HG03378 (cell line): ENCODE data around the gene HLA-B.

Source experiments
- ATAC-seq: cut with Tn5 transposase; IDR thresholded peaks from one replicate; pipeline ENCODE4 v1.9.1; 2021; ENCODE audit warnings: mild to moderate bottlenecking, moderate library complexity; ENCODE audit not compliant: unreplicated experiment

Gene HLA-B

GRCh38 chr6:31353384-31353945 lies 3.5 kb downstream of the HLA-B start:
- ATAC-seq: no peak

- no peak for ATAC-seq
Measured at GRCh38 chr6:31352683-31353383, 4.1 kb downstream of the HLA-B start.

GRCh38 chr6:31352310-31352682 lies 4.7 kb downstream of the HLA-B start:
- ATAC-seq: no peak

- ATAC-seq: no peak
Measured at GRCh38 chr6:31351401-31352309, 5.3 kb downstream of the HLA-B start.

- ATAC-seq: no peak
Measured at GRCh38 chr6:31351033-31351380, 6.0 kb downstream of the HLA-B start.

- ATAC-seq: no peak
Measured at GRCh38 chr6:31350196-31351032, 6.6 kb downstream of the HLA-B start.

GRCh38 chr6:31349301-31349700 lies 7.7 kb downstream of the HLA-B start:
- no peak for ATAC-seq

- no peak for ATAC-seq
Measured at GRCh38 chr6:31345026-31345730, 11.8 kb downstream of the HLA-B start.

- no peak for ATAC-seq
Measured at GRCh38 chr6:31340228-31340627, 16.8 kb downstream of the HLA-B start.

GRCh38 chr6:31339210-31339609 lies 17.8 kb downstream of the HLA-B start:
- ATAC-seq: no peak

GRCh38 chr6:31336896-31337496 lies 20.0 kb downstream of the HLA-B start:
- ATAC-seq: no peak

- no peak for ATAC-seq
Measured at GRCh38 chr6:31332637-31333602, 24.1 kb downstream of the HLA-B start.

GRCh38 chr6:31328355-31328960 lies 28.5 kb downstream of the HLA-B start:
- no peak for ATAC-seq

GRCh38 chr6:31321820-31322219 lies 35.2 kb downstream of the HLA-B start:
- no peak for ATAC-seq

GRCh38 chr6:31321005-31321707 lies 35.8 kb downstream of the HLA-B start:
- no peak for ATAC-seq

- ATAC-seq: no peak
Measured at GRCh38 chr6:31317036-31317435, 39.9 kb downstream of the HLA-B start.

GRCh38 chr6:31309641-31310040 lies 47.3 kb downstream of the HLA-B start:
- no peak for ATAC-seq

GRCh38 chr6:31308845-31309175 lies 48.2 kb downstream of the HLA-B start:
- ATAC-seq: no peak
